22Rv1 (cell line): Measurements from ENCODE around the gene ECE2.
A peak's percentile ranks its signal among the peaks of the same experiment; 100 is the strongest.

Experiments
- CTCF ChIP-seq: fragments of 450-650 bp; IDR thresholded peaks from 2 replicates; pipeline ENCODE4 v1.5.1; 2017; ENCODE audit warnings: mild to moderate bottlenecking
- ZFX ChIP-seq: fragments of 450-650 bp; IDR thresholded peaks from 2 replicates; pipeline ENCODE4 v1.6.1; 2017; ENCODE audit warnings: antibody characterized with exemption, borderline replicate concordance

DNA sequence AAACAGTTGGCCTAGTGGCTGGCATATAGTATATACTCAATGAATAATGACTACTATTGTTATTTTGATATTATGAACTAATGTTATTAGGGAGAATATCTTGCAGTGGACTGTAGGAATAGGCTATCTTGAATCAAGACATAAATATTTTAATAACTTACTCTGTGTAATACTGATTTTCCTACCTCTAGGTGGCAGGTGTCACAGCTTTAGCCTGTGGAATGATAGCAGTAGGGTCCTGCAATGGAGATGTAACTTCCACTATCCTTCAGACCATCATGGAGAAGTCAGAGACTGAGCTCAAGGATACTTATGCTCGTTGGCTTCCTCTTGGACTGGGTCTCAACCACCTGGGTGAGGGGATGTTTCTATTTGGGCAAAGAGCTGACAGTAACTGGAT is 29.8 kb downstream of the ECE2 start:
- TF ChIP-seq CTCF (peak; percentile 66), ZFX (no peak)
